Activated CD8-positive, alpha-beta T cell treated with anti-CD3 and anti-CD28 coated beads for 36 hours (primary cell): ENCODE results near the gene CTSL. TPM values are rescaled to one million over a fixed set of nuclear protein-coding genes. Genes with fewer than 3 reads are reported as not detected.

Source experiments
- ATAC-seq: fragments of 200-7000 bp; cut with Tn5 transposase; one replicate; pipeline ENCODE4 v1.10.0; 2021; ENCODE audit warnings: mild to moderate bottlenecking, moderate library complexity
- CTCF ChIA-PET: fragments of 350-600 bp; sonication (Branson Sonifier 250); formaldehyde crosslinking; loops from one replicate; lab custom pipeline; 2021; ENCODE audit warnings: antibody characterized with exemption; lab: Charles Lee
- POLR2A ChIA-PET: fragments of 350-600 bp; sonication (Branson Sonifier 250); formaldehyde crosslinking; loops from one replicate; lab custom pipeline; 2021; ENCODE audit warnings: antibody characterized with exemption; lab: Charles Lee
- DNase-seq: peaks from one replicate; pipeline ENCODE4 v3.0.0-alpha.2; 2020
- H3K27ac Mint-ChIP-seq: one replicate; pipeline ENCODE4 v1.8.0; 2021; ENCODE audit warnings: mild to moderate bottlenecking, mixed read lengths
- H3K27me3 Mint-ChIP-seq: one replicate; pipeline ENCODE4 v1.8.0; 2021; ENCODE audit warnings: mixed read lengths
- H3K36me3 Mint-ChIP-seq: one replicate; pipeline ENCODE4 v1.8.0; 2021; ENCODE audit warnings: low read depth, mixed read lengths
- H3K4me1 Mint-ChIP-seq: one replicate; pipeline ENCODE4 v1.8.0; 2021; ENCODE audit warnings: low read depth, mixed read lengths
- H3K4me3 Mint-ChIP-seq: one replicate; pipeline ENCODE4 v1.8.0; 2021; ENCODE audit warnings: mild to moderate bottlenecking, moderate library complexity, mixed read lengths
- H3K9me3 Mint-ChIP-seq: one replicate; pipeline ENCODE4 v1.8.0; 2021; ENCODE audit warnings: mixed read lengths
- CTCF ChIP-seq: fragments of 200-600 bp; IDR thresholded peaks from one replicate; pipeline ENCODE4 v1.8.0; 2022; ENCODE audit warnings: antibody characterized with exemption, mild to moderate bottlenecking
- intact Hi-C: fragments of 100-400 bp; cut with micrococcal nuclease; formaldehyde crosslinking; loops from one replicate; pipeline ENCODE4 v1.10.0; 2022
- total RNA-seq, 2 experiments: library from RNA; stranded (reverse); gene quantifications; one replicate each; pipeline ENCODE4 v1.2.3, GENCODE V29; 2021

CTSL gene
- total RNA-seq, 2 experiments from 2014 or later: 0.36 to 0.58 TPM

GRCh38 chr9:87714819-87715218 lies 11.1 kb upstream of the CTSL start:
- no peak overlapping the region for H3K27ac Mint-ChIP-seq
- intact Hi-C loops: no loop called here
- peaks cover 1% of the 10 kb centered on the region for H3K27me3 Mint-ChIP-seq
- TF ChIP-seq CTCF: no peak
- ATAC-seq (no peak), DNase-seq (no peak)
- H3K4me1 Mint-ChIP-seq: peaks cover 5% of the 10 kb centered on the region
- no peaks in the 10 kb centered on the region for H3K9me3 Mint-ChIP-seq
- POLR2A ChIA-PET: no interaction called here
- H3K36me3 Mint-ChIP-seq: no peaks in the 10 kb centered on the region
- CTCF ChIA-PET: no interaction called here
- no peak overlapping the region for H3K4me3 Mint-ChIP-seq

- POLR2A ChIA-PET: no interaction called here
These were observed 9.8 kb upstream of the CTSL start for GRCh38 chr9:87716141-87716540.

GRCh38 chr9:87717456-87717855 lies 8.5 kb upstream of the CTSL start:
- Mint-ChIP-seq H3K9me3 (no peaks in the 10 kb centered on the region), H3K4me3 (no peak overlapping the region), H3K27ac (no peak overlapping the region), H3K27me3 (peaks cover 6% of the 10 kb centered on the region), H3K36me3 (no peaks in the 10 kb centered on the region), H3K4me1 (peaks cover 5% of the 10 kb centered on the region)
- CTCF ChIA-PET: no interaction called here
- intact Hi-C loops: no loop called here
- no peak for TF ChIP-seq CTCF
- POLR2A ChIA-PET: no interaction called here
- no peak for DNase-seq
- ATAC-seq: no peak

More at GRCh38 chr9:87716141-87716540, 9.8 kb upstream of the CTSL start:
- DNase-seq: no peak
- H3K9me3 Mint-ChIP-seq: no peaks in the 10 kb centered on the region
- no peak overlapping the region for H3K4me3 Mint-ChIP-seq
- H3K27ac Mint-ChIP-seq: no peak overlapping the region
- no peak for TF ChIP-seq CTCF
- H3K4me1 Mint-ChIP-seq: peaks cover 5% of the 10 kb centered on the region
- no peaks in the 10 kb centered on the region for H3K36me3 Mint-ChIP-seq
- intact Hi-C loops: no loop called here
- CTCF ChIA-PET: no interaction called here
- no peak for ATAC-seq
- H3K27me3 Mint-ChIP-seq: peaks cover 4% of the 10 kb centered on the region

DNA sequence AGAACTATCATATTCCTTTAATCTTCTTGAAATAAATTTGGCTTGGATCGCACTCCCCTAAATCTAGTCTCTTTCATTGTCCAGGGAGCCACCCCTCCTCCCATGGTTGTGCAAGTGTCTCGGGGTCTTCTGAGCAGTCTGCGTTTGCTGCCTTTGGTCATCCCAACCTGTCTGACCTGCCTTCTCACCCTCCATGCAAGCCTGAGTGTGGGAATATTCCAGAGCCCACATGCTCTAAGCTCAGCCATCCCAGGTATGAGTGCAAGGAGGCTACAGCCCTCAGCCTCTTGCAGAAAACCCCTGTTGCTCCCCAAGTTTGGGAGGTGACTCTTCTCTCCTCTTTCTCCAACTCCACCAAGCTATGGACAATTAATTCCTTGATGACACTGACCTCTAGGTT lies 7.7 kb upstream of the CTSL start:
- ChIA-PET CTCF (no interaction called here), POLR2A (no interaction called here)
- Mint-ChIP-seq H3K4me3 (no peak overlapping the region), H3K4me1 (peaks cover 1% of the 10 kb centered on the region), H3K27me3 (peaks cover 6% of the 10 kb centered on the region), H3K9me3 (no peaks in the 10 kb centered on the region), H3K36me3 (no peaks in the 10 kb centered on the region), H3K27ac (no peak overlapping the region)
- no peak for ATAC-seq
- no peak for DNase-seq
- intact Hi-C loops: no loop called here
- no peak for TF ChIP-seq CTCF

- H3K4me3 Mint-ChIP-seq: no peak overlapping the region
- POLR2A ChIA-PET: no interaction called here
- DNase-seq: no peak
- CTCF ChIA-PET: no interaction called here
- H3K4me1 Mint-ChIP-seq: no peaks in the 10 kb centered on the region
- H3K9me3 Mint-ChIP-seq: no peaks in the 10 kb centered on the region
- H3K27ac Mint-ChIP-seq: no peak overlapping the region
- H3K36me3 Mint-ChIP-seq: no peaks in the 10 kb centered on the region
- no peak for ATAC-seq
- TF ChIP-seq CTCF: no peak
- H3K27me3 Mint-ChIP-seq: peaks cover 6% of the 10 kb centered on the region
- intact Hi-C loops: no loop called here
These were observed 6.9 kb upstream of the CTSL start for GRCh38 chr9:87718852-87719612.
